H1 (cell line): ENCODE results near the gene FCGR2B.

Experiments used
- CEBPB ChIP-seq: IDR thresholded peaks from 2 replicates; pipeline ENCODE4 v1.6.1; 2012; ENCODE audit warnings: low read depth, low read length
- POLR2AphosphoS5 ChIP-seq: IDR thresholded peaks from 2 replicates; pipeline ENCODE4 v1.6.1; 2011; ENCODE audit warnings: low read depth, low read length
- TCF12 ChIP-seq: IDR thresholded peaks from 2 replicates; pipeline ENCODE4 v1.6.1; 2011; ENCODE audit warnings: low read depth, mild to moderate bottlenecking, low read length
- TEAD4 ChIP-seq: IDR thresholded peaks from 2 replicates; pipeline ENCODE4 v1.6.1; 2012; ENCODE audit warnings: low read depth, low read length, inconsistent platforms, mixed read lengths
- TF ChIP-seq, protein P1 (sequence below), 3 experiments: IDR thresholded peaks; 1 replicate in 2 of 3; 2 replicates in 1 of 3; pipeline versions ENCODE4 v1.5.1 to v1.6.1; 2011; ENCODE audit warnings: low read length in 3 of 3, mild to moderate bottlenecking in 3 of 3, inconsistent platforms in 2 of 3, low read depth in 1 of 3, moderate library complexity in 1 of 3; ENCODE audit not compliant: insufficient read depth in 1 of 3; ENCODE audit errors: control extremely low read depth in 1 of 3

DNA sequence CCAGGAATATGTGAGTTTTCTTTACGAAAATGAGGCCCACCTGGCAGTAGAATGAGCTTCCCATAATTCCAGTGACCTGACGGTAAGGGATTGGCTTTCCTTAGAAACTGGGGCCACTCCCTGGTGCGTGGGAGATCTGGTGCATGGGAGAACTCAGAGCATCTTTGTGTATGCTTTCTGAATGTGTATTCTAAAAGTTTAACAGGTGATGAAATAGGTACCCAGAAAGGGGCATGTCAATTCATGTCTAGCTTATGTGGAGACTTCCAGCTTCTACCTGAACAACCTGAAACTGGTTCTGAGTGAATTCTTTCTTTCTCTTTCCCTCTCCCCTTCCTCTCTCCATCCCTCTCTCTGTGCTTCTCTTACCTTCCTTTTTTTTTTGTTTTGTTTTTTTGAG, 28.9 kb downstream of the FCGR2B start:
- TF ChIP-seq CEBPB (no peak), POLR2AphosphoS5 (no peak), TCF12 (no peak), TEAD4 (no peak)
- TF ChIP-seq, protein P1, sequence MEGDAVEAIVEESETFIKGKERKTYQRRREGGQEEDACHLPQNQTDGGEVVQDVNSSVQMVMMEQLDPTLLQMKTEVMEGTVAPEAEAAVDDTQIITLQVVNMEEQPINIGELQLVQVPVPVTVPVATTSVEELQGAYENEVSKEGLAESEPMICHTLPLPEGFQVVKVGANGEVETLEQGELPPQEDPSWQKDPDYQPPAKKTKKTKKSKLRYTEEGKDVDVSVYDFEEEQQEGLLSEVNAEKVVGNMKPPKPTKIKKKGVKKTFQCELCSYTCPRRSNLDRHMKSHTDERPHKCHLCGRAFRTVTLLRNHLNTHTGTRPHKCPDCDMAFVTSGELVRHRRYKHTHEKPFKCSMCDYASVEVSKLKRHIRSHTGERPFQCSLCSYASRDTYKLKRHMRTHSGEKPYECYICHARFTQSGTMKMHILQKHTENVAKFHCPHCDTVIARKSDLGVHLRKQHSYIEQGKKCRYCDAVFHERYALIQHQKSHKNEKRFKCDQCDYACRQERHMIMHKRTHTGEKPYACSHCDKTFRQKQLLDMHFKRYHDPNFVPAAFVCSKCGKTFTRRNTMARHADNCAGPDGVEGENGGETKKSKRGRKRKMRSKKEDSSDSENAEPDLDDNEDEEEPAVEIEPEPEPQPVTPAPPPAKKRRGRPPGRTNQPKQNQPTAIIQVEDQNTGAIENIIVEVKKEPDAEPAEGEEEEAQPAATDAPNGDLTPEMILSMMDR (IDR thresholded peaks at IDR 0.05; ENCODE audit: control extremely low read depth in 1 of 3, insufficient read depth in 1 of 3, low read depth in 1 of 3, low read length in 3 of 3), result no peak
